HG02884 (cell line): Measurements from ENCODE around the gene XYLT2.
"Not testable (repeated sequence)": the region's sequence is repeated elsewhere in the genome, so short reads cannot be mapped to it uniquely, and the experiment has no call there.

ENCODE experiments used
- ATAC-seq: cut with Tn5 transposase; IDR thresholded peaks from one replicate; pipeline ENCODE4 v1.9.1; 2021; ENCODE audit warnings: mild to moderate bottlenecking, moderate library complexity; ENCODE audit not compliant: unreplicated experiment

Gene XYLT2

DNA sequence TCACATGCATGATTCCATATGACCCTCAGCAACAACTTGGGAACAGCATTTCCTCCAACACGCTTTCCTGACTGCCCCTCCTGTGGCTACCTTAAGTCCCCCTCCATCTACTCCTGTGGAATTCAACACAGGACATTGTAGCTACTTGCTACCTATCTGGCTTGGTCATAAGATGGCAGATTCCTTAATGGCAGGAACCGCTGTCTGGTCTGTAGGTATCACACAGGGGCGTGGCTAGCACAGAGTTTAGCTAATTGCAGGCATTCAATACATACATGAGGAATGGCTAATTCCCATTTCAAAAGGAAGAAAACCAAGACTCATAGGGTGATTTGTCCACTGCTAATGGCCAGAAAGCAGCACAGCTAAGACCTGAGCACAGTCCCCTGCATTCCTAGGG, 42.8 kb downstream of the XYLT2 start:
- ATAC-seq: no peak

DNA sequence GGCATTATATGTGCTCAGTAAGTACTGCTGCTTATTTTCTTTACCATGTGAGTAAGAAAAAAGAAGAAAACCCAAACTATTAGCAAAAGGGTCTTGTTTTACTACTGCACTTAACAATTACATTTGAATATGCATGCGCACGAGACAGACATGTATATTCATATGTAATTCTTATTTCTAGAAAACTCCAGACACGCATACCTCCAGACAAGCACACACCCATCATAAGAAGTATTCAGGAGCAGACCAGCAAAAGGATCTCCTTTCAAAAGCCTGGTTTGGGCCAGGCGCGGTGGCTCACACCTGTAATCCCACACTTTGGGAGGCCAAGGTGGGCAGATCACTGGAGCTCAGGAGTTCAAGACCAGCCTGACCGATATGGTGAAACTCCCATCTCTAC, 43.6 kb downstream of the XYLT2 start:
- no peak for ATAC-seq

DNA sequence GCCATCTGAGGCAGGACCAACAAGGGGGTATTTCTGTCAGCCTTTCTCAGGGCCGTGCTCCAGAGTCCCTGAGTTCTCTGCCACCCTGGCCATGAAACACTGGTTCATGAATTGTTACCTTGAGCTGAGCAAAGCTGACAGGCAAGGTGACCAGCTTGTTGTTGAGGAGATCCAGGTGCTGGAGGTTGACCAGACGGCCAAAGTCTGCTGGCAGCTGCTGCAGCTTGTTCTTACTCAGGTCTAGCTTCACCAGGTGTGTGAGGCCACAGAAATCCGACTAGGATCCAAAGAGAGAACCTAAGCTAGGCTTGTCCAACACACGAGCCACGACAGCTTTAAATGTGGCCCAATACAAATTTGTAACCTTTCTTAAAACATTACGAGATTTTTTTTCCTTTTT, 46.7 kb downstream of the XYLT2 start:
- no peak for ATAC-seq

DNA sequence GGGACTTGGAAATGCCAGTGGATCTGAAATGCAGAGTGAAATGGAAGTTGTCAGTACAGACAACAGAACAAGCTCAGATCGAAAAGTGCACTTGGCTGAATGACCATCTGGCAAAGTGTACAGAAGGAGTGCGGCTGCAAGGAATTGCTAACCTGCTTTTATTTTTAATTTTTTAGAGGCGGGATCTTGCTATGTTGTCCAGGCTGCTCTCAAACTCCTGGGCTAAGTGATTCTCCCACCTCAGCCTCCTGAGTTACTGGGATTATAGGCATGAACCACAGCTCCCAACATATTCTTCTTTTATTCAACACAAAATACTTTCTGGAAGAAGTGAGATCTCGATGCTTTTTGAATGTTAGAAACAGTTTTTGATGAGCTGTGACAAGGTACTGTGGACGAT, 47.8 kb downstream of the XYLT2 start:
- no peak for ATAC-seq

DNA sequence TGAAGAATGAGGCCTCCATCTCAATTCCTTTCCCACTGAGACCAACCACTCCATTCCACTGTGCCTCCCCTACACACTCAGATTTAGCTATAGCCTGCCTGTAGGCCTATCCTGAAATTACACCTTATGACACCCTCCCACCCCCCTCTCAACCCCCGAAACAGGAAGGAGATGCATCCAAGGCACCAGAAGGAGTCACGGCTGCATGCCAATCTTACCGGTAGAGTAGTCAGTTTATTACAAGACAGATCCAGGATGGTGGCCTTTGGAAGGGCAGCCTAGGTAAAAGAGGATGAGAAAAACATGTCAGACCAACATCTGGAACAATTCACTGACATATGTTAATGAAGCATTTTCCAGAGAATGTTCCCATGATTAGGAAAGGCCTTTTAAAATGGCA, 48.8 kb downstream of the XYLT2 start:
- ATAC-seq: no peak

DNA sequence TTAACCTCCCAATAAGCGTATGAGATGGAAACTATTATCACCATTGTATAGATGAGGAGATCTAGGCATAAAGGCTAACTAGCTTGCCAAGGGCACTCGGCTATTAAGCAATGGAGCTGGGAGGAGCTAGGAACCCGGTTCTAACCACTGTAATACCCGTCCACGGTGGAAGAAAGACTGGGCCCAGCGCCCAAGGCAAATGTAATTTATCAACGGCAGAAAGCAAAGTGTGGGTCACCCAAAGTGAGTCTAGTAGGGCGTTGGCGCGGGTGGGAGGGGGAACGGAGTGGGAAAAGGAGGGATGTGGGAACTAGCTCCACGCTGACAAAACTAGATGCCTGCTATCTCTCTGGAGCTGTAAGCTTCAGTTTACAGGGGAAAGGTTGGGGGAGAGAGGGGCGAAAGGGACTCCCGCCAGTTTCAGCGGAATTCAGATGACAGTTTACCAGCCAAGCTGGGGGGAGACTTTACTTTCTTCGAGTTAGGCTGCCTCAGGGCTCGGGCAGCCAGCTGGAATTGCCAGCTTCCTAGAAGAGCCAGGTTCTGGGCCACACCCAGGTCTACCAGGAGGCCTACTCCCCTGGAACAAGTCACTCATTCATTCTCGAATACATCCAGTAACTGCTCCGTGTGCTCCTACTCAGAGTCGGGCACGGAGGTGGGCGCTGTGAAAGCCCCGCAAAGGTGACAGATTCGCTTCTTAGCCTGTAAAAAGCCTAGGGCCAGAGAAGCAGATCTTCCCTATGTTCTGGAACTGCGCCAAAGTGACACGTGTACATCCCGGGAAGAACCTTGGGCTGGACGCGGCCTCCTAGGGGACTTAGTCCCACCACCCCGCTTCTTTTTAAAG, 50.6 kb downstream of the XYLT2 start:
- no peak for ATAC-seq

DNA sequence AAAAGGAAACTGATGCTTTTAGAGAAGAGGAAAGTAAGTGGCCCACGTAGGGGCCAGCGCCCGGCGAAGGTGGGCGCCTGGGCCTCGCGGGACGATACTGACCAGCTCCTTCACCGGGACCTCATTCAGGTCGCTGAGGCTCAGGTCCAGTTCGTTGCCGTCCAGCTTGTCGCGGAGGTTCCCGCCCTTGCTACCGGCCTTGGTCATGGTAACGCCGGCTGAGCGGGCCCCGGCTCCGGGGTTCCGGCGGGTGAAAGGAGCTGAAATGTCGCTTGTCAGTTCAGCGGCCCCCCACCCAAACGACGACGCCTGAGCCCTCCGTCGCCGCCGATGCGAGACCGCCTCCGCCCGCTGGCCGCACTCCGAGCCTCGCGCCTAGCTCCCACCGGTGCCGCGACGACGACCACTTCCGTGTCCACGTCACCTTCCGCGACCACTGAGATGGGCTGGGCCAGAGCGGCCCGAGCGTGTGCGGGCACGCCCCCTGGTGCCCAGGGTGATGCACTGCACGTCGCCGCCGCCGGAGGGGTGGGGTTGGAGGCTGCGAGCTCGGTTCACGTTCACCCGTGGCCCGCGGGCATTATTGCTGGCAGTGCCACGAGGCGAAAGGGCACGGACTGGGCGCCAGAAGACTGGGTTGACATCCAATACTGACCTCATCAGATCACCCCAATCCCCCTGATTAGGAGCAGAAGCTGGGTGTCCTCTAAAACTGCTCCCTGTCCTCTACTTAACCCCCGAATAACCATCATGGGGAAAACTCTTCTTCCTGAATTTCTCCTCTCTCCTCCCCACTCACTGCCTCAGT, 51.4 kb downstream of the XYLT2 start, which contains the start of gene LRRC59:
LRRC59 (minus strand) TSS at position 413 of the 808 bp plus-strand sequence; CDS start at position 207, 206 bp downstream.
- ATAC-seq: peak; percentile 94

DNA sequence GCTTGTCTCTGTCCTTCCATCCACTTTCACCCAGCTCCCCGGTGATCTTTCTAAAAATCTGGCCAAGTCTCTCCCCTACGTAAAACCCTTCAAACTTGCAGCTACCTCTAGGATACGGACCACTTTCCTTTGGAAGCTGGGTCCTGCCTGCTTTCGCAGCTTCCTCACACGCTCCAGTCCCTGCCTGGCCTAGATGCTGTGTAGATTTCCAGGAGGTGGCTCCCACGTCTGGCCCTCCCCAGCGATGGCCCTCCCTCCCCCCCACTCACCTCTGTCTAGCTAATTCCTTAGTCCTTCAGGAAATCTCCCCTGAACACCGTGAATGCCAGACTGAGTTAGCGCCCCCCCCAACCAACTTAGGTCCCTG, 52.0 kb downstream of the XYLT2 start:
- no peak for ATAC-seq

DNA sequence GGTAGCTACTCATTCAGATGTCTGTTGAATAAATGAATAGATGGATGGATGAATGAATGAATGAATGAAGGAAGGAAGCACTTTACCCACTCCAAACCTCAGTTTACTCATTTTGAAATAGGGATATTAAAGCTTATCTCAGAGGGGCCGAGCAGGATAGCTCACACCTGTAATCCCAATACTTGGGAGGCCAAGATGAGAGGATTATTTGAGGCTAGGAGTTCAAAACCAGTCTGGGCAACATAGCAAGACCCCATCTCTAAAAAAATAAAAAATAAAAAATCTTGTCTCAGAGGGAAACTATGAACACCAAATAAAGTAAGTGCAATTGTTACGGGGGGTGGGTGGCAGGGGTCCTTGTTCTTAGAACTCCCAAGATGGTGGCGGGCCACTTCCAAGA, 52.7 kb downstream of the XYLT2 start:
- not testable (repeated sequence) for ATAC-seq

DNA sequence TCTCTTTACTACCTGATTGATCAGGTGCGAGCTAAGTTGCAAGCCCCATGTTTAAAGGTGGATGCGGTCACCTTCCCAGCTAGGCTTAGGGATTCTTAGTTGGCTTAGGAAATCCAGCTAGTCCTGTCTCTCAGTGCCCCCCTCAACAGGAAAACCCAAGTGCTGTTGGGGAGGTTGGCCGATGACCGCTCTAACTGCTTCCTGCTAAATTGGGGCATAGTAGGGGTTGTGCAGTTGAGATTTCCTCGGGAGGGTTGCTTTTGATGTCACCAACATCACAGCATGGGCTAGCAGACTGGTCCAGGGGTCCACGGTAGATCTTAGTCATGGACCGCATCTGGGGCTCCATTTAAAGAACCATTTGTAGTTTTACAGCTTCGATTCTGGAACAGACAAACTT, 53.7 kb downstream of the XYLT2 start:
- ATAC-seq: not testable (repeated sequence)

DNA sequence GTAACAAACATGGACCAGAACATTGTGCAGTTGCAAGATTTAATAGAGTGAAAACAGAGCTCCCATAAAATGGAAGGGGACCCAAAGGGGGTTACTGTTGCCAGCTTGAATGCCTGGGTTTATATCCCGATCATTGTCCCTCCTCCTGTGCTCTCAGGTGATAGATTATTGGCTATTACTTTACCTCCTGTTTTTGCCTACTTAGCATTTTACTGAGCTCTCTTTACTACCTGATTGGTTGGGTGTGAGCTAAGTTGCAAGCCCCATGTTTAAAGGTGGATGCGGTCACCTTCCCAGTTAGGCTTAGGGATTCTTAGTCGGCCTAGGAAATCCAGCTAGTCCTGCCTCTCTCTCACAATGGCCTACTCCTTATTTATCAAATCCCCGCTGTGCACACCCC, 59.4 kb downstream of the XYLT2 start:
- not testable (repeated sequence) for ATAC-seq

DNA sequence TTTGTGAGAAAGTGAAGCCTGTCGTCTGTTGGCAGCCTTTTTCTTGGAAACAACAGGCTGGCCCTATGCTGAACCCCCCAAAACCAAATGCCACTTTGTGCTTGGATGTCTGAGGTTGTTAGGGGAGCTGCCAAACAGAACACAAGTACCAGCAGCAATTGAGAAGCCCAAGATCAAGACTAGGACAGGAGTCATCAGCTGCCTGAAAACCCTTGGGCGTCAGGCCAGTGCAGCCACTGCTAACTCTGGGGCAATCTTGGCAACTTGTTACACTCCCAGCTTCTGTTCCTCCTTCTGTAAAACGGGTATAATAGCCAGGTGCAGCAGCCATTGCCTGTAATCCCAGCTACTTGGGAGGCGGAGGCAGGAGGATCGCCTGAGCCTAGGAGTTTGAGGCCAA, 60.7 kb downstream of the XYLT2 start:
- no peak for ATAC-seq

DNA sequence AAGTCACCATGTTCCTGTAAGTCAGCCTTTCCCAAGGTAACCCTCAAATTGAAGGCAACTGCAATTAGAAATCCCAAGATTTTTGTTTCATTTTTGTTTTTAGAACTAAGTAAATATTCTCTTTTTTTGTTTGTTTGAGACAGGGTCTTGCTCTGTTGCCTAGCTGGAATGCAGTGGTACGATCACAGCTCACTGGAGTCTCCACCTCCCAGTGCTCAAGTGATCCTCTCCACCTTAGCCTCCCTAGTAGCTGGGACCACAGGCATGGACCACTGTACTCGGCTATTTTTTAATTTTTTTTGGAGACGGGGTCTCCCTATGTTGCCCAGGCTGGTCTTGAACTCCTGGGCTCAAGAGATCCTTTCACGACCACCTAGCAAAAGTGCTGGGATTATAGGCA, 62.0 kb downstream of the XYLT2 start:
- no peak for ATAC-seq
